HepG2 (cell line): ENCODE measurements around the gene LMF2. TPM values are rescaled to one million over a fixed set of nuclear protein-coding genes. Genes with fewer than 3 reads are reported as not detected.

ENCODE experiments used
- AGO2 ChIP-seq: fragments of 200-400 bp; formaldehyde crosslinking; optimal IDR thresholded peaks from 2 replicates; pipeline ENCODE3; 2017; ENCODE audit warnings: mild to moderate bottlenecking, low read depth, low read length, moderate library complexity
- E2F1 ChIP-seq: sonication (generic); formaldehyde crosslinking; IDR thresholded peaks from 2 replicates; pipeline ENCODE4 v1.5.0; 2020; ENCODE audit warnings: missing genetic modification reagents
- GFI1 ChIP-seq: sonication (generic); formaldehyde crosslinking; IDR thresholded peaks from 2 replicates; pipeline ENCODE4 v1.5.0; 2020; ENCODE audit warnings: missing genetic modification reagents, mild to moderate bottlenecking, borderline replicate concordance
- HOXA5 ChIP-seq: sonication (generic); formaldehyde crosslinking; IDR thresholded peaks from 2 replicates; pipeline ENCODE4 v1.4.0; 2020; ENCODE audit warnings: missing genetic modification reagents
- NR2F2 ChIP-seq: IDR thresholded peaks from 2 replicates; pipeline ENCODE4 v1.6.1; 2012; ENCODE audit warnings: low read depth, inconsistent platforms, borderline replicate concordance
- TBX2 ChIP-seq: sonication (generic); formaldehyde crosslinking; IDR thresholded peaks from 2 replicates; pipeline ENCODE4 v1.5.0; 2020; ENCODE audit warnings: missing genetic modification reagents, mild to moderate bottlenecking, borderline replicate concordance
- ZBED4 ChIP-seq: sonication (generic); formaldehyde crosslinking; IDR thresholded peaks from 2 replicates; pipeline ENCODE4 v1.4.0; 2020; ENCODE audit warnings: missing genetic modification reagents, borderline replicate concordance
- ZC3H13 ChIP-seq: sonication (generic); formaldehyde crosslinking; IDR thresholded peaks from 2 replicates; pipeline ENCODE4 v1.8.1; 2023; ENCODE audit warnings: mild to moderate bottlenecking, missing genetic modification reagents, moderate library complexity
- ZFP1 ChIP-seq: IDR thresholded peaks from 2 replicates; pipeline ENCODE4 v1.6.1; 2016
- ZFP90 ChIP-seq: sonication (generic); formaldehyde crosslinking; IDR thresholded peaks from 2 replicates; pipeline ENCODE4 v1.8.0; 2022; ENCODE audit warnings: missing genetic modification reagents, mild to moderate bottlenecking, inconsistent platforms, borderline replicate concordance
- ZNF589 ChIP-seq: sonication (generic); formaldehyde crosslinking; conservative IDR thresholded peaks from 2 replicates; pipeline ENCODE4 v1.8.0; 2022; ENCODE audit warnings: mild to moderate bottlenecking, moderate library complexity, missing genetic modification reagents
- ZSCAN29 ChIP-seq: sonication (generic); formaldehyde crosslinking; conservative IDR thresholded peaks from 2 replicates; pipeline ENCODE4 v1.4.0; 2020; ENCODE audit warnings: mild to moderate bottlenecking, missing genetic modification reagents
- polyA plus RNA-seq, 8 experiments: library from polyadenylated mRNA; depleted of rRNA in 3 of 8; stranded (reverse) in 7 of 8; unstranded in 1 of 8; fragments of >200 nt; fragmentation: Illumina TruSeq in 4 of 8; extraction: Trizol in 4 of 8; gene quantifications; 2 replicates each; pipeline versions ENCODE4 v1.2.1 to v1.2.3, GENCODE V29; 2011 to 2016; ENCODE audit warnings: low read depth in 4 of 8, missing spikeins in 1 of 8, mixed read lengths in 1 of 8; ENCODE audit not compliant: insufficient read depth in 1 of 8
- total RNA-seq, 5 experiments: library from RNA; depleted of rRNA; stranded (reverse); fragments of >200 nt; fragmentation: Illumina TruSeq; extraction: Trizol; gene quantifications; 2 replicates each; pipeline ENCODE4 v1.2.3, GENCODE V29; 2016; ENCODE audit warnings: low read depth in 1 of 5
- TF ChIP-seq, protein P1 (sequence below): sonication (generic); formaldehyde crosslinking; IDR thresholded peaks from 2 replicates; pipeline ENCODE4 v1.5.0; 2020; ENCODE audit warnings: mild to moderate bottlenecking, missing genetic modification reagents, borderline replicate concordance
- TF ChIP-seq, protein P2 (sequence below): sonication (generic); formaldehyde crosslinking; IDR thresholded peaks from 2 replicates; pipeline ENCODE4 v1.4.0; 2020; ENCODE audit warnings: mild to moderate bottlenecking, missing genetic modification reagents

LMF2 gene
- total and polyA plus RNA-seq, 2 of the 13 experiments (the other 11 are each of a cell fraction or from before 2014, with no cell fraction given): 23.3 to 30.6 TPM

DNA sequence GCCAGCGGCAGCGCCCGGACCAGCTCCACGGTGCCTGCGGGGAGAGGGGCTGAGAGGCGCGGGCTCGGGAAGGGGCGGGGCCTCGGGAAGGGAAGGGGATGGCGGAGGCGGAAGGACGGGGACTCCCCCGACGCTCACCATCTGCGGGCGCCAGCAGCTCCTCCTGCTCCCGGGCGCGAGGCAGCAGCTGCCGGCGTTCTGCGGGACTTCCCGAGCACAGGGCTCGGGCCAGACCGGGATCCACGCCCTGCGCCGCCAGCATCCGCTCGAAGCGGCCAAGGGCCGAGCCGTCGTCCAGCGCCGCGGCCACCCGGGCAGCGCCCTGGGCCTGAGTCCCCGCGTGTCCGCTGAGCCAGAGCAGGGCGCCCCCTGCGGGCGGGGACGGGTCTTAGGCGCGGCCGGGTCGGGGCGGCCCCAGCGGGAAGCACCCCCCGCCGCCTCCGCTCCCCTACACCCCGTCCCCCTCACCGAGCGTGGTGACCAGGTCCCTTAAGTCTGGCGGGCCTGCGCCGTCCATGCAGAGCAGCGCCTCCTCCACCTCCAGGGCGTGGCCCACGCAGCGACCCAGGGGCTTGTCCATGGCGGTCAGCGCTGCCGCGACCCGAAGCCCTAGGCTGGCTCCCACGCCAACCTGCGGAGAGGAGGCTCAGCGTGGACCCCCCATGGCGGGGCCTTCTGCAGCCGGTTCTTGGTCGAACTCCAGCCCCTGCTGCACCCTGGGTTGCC lies 18.8 kb upstream of the LMF2 start (continued):
- no peak for TF ChIP-seq ZBED4 (CRISPR knock-in tag)
- TF ChIP-seq ZNF589: peak; percentile 29
- peak; percentile 44; the same call in 1 of the 2 replicates for TF ChIP-seq ZFP90
- TF ChIP-seq, protein P1, sequence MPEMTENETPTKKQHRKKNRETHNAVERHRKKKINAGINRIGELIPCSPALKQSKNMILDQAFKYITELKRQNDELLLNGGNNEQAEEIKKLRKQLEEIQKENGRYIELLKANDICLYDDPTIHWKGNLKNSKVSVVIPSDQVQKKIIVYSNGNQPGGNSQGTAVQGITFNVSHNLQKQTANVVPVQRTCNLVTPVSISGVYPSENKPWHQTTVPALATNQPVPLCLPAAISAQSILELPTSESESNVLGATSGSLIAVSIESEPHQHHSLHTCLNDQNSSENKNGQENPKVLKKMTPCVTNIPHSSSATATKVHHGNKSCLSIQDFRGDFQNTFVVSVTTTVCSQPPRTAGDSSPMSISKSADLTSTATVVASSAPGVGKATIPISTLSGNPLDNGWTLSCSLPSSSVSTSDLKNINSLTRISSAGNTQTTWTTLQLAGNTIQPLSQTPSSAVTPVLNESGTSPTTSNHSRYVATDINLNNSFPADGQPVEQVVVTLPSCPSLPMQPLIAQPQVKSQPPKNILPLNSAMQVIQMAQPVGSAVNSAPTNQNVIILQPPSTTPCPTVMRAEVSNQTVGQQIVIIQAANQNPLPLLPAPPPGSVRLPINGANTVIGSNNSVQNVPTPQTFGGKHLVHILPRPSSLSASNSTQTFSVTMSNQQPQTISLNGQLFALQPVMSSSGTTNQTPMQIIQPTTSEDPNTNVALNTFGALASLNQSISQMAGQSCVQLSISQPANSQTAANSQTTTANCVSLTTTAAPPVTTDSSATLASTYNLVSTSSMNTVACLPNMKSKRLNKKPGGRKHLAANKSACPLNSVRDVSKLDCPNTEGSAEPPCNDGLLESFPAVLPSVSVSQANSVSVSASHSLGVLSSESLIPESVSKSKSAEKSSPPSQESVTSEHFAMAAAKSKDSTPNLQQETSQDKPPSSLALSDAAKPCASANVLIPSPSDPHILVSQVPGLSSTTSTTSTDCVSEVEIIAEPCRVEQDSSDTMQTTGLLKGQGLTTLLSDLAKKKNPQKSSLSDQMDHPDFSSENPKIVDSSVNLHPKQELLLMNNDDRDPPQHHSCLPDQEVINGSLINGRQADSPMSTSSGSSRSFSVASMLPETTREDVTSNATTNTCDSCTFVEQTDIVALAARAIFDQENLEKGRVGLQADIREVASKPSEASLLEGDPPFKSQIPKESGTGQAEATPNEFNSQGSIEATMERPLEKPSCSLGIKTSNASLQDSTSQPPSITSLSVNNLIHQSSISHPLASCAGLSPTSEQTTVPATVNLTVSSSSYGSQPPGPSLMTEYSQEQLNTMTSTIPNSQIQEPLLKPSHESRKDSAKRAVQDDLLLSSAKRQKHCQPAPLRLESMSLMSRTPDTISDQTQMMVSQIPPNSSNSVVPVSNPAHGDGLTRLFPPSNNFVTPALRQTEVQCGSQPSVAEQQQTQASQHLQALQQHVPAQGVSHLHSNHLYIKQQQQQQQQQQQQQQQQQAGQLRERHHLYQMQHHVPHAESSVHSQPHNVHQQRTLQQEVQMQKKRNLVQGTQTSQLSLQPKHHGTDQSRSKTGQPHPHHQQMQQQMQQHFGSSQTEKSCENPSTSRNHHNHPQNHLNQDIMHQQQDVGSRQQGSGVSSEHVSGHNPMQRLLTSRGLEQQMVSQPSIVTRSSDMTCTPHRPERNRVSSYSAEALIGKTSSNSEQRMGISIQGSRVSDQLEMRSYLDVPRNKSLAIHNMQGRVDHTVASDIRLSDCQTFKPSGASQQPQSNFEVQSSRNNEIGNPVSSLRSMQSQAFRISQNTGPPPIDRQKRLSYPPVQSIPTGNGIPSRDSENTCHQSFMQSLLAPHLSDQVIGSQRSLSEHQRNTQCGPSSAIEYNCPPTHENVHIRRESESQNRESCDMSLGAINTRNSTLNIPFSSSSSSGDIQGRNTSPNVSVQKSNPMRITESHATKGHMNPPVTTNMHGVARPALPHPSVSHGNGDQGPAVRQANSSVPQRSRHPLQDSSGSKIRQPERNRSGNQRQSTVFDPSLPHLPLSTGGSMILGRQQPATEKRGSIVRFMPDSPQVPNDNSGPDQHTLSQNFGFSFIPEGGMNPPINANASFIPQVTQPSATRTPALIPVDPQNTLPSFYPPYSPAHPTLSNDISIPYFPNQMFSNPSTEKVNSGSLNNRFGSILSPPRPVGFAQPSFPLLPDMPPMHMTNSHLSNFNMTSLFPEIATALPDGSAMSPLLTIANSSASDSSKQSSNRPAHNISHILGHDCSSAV (CRISPR knock-in tag): no peak
- no peak for TF ChIP-seq TBX2
- peak; percentile 82 for TF ChIP-seq AGO2
- TF ChIP-seq ZSCAN29: no peak
- TF ChIP-seq, protein P2, sequence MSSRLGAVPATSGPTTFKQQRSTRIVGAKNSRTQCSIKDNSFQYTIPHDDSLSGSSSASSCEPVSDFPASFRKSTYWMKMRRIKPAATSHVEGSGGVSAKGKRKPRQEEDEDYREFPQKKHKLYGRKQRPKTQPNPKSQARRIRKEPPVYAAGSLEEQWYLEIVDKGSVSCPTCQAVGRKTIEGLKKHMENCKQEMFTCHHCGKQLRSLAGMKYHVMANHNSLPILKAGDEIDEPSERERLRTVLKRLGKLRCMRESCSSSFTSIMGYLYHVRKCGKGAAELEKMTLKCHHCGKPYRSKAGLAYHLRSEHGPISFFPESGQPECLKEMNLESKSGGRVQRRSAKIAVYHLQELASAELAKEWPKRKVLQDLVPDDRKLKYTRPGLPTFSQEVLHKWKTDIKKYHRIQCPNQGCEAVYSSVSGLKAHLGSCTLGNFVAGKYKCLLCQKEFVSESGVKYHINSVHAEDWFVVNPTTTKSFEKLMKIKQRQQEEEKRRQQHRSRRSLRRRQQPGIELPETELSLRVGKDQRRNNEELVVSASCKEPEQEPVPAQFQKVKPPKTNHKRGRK: no peak
- TF ChIP-seq ZC3H13 (CRISPR knock-in tag): no peak
- TF ChIP-seq E2F1 (CRISPR knock-in tag): no peak
- TF ChIP-seq HOXA5 (CRISPR knock-in tag): peak; percentile 48
- TF ChIP-seq NR2F2: no peak
- no peak for TF ChIP-seq ZFP1 (CRISPR knock-in tag)
- no peak for TF ChIP-seq GFI1 (CRISPR knock-in tag)
